Stimulated activated CD8-positive, alpha-beta memory T cell treated with anti-CD3 and anti-CD28 coated beads, Interleukin-12 subunit alpha, Interleukin-12 subunit beta, amount 100 ng/mL, for 24 hours (primary cell): ENCODE results near the gene ZFP2.
"Not testable (repeated sequence)": the region's sequence is repeated elsewhere in the genome, so short reads cannot be mapped to it uniquely, and the experiment has no call there.

Source experiments
- DNase-seq: peaks from one replicate; pipeline ENCODE4 v3.0.0-alpha.2; 2020; ENCODE audit errors: extremely low read depth

ZFP2 gene

DNA sequence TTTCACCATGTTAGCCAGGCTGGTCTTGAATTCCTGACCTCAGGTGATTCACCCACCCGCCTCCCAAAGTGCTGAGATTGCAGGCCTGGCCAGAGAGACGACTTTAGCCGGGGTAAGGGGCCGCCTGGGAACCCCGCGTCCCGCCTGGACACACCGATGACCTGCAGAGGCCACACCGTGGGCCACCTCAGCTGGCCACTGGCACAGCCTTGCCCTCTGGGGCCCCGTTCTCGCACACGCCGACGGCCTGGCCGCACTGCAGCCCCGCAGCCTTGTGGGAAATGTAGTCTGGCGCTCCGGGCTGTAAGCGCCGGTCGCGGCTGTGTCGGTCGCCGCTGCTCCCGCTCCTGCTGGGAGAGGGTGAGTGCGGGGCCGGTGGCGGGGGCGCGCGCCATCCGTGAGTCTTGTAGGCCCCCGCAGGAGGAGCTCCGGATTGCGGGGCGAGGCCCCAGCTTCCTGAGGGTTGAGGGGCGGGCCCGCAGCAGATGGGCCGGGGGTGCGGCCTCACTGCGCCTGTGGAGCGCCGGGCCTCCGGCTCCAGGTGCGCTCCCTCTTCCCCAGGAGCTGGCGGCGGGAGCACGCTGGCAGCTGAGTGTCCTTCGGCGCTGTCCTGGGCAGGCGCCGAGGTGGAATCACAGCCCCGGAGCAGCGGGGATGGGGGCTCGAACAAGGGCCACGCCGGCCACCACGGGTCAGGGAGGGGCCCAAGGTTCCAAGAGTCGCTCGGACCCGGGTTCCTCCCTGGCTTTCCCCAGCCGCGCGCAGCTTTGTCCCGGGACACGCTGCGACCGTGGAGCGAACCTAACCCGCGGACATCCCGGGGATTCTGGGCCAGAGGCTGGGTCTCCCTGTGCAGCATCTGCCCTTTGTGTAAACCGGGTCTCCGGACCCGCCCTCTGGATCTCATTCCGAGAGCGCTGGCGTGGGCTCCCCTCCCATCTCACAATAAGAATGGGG lies at the start of gene ZFP2:
TSS of gene ZFP2 (plus strand) at position 299 of the 957 bp plus-strand sequence. CDS start 35,401 bp downstream, outside the sequence.
- DNase-seq = no peak

DNA sequence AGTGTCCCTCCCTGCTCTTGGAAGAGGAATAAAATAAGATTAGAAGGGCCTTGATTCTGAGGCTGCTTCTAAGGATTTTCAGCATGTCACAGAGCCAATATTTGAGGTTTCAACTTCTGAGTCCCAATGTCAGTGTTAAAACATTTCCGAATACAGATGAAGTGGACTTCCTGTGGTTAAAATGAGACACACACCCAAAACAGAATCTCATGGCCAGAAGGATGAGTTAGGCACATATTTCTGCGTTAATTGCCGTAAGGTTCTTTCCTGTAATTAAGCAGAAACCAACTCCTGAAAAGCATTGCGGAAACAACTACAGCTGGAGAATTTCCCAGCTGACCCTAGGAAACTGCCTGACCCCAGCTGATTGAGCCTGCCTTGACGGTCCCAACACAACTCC lies 46.4 kb upstream of the ZFP2 start:
- DNase-seq = no peak

DNA sequence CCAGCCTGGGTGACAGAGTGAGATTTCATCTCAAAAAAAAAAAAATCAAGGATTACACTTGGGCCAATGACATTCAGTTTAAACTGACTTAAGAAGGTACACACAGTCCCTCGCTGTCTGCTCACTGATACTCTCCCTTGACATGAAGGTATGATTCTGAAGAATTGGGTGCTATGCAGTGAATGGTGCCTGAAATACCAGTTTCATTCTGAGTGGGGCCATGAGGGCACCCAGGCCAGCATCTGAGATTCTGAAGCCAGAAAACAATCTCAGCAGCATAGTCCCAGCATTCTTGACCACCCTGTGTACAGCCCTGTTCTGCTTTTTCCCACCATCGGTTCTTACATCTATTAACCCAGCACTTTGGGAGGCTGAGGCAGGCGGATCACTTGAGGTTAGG lies 43.8 kb upstream of the ZFP2 start:
- DNase-seq = no peak

DNA sequence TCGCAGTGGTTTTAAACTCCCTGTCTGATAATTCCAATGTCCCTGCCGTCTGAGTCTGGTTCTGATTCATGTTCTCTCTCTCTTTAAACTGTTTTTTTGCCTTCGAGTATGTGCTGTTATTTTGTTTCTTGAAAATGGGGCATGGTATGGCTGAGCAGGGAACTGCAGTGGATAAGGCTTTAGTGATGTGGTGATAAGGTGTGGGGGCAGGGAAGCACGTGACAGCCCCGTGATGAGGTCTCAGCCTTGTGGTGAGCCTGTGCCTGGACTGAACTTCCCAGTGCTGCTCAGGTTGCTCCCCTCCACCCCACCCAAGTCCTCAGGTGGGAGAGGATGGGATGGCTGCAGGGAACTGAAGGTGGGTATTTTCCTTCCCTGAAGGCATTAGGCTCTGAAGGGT lies 41.4 kb upstream of the ZFP2 start:
- DNase-seq = no peak

DNA sequence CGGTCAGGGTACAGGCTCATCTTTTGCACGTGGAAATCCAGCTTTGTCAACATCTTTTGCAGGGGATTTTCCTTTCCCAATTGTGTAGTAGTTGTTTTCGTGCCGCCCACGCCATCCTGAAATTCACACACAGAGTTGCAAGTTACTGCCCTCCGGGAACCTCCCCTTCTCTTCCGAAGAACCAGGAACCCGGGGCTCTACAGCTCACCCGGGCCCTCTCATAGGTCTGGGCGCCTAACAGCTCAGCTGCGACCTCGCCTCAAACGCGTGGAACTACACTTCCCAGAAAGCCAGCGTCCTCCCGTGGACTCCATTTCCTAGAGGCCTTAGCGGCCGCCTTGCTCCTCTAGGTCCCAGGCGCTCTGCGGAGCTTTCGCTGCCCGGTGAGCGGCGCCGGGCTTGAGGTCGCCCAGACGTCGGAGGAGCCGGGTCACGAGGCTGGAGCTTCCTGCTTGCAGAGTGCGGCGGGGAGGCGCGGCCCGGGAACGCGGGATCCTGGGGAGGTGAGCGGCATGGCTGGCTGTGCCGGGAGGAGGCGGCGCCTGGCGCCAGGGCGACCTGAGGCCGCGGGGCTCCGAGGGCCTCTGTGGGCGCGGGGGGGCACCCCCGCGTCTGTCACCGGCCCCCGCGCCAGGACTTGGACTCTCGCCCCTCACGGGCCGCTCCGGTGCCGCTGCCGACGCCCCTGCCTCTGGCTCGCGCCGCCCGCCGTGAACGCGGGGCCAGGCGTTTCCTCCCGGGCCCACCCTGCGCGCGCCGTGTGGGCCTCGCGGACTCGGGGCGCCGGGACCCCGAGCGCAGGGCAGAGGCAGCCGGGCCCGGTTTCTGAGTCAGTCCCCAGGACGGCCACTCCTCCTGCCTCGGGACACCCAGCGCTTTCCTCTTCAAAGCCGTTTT lies 35.8 kb upstream of the ZFP2 start, which contains the start of gene ZNF354B:
TSS of gene ZNF354B (plus strand) at position 329 of the 897 bp plus-strand sequence. CDS start 1,095 bp downstream, outside the sequence.
- peak; percentile 65 for DNase-seq

DNA sequence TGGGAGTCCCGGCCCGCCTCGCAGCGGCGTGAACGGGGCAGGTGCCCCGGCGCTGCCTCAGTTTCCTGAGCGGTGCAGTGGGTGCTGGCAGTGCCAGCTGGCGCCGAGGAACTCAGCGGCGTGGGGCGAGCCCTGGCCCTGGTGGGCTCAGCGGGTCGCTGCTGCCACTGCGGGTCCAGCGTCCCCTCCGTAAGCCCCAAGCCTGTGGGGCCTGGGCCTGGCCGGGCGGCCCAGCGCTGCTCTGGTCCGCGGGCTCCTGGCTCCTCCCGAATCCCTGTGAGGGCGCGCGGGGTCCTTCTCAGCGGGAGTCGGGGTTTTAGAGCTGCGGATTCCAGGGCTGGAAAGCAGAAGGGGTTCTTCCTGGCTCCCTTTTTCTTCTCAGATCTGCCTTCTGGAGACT lies 35.1 kb upstream of the ZFP2 start:
- not testable (repeated sequence) for DNase-seq

DNA sequence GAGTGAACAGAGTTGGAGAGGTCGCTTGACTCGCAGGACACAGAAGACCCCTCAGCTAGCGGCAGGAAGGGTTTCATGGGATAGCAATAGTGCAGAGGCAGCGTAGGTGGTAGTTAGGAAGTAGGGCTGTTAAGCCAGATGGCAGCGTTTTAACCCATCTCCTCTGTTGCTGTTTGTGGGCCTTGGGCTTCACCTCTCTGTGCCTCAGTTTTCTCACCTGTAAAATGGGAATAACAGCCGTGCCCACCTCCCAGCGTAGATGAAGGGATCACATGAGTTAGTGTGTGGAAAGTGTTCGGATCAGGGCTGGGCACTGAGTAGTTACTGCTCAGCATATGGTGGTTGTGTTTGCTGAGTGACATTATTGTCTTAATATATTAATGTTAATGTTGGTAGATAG lies 34.1 kb upstream of the ZFP2 start:
- no peak for DNase-seq

DNA sequence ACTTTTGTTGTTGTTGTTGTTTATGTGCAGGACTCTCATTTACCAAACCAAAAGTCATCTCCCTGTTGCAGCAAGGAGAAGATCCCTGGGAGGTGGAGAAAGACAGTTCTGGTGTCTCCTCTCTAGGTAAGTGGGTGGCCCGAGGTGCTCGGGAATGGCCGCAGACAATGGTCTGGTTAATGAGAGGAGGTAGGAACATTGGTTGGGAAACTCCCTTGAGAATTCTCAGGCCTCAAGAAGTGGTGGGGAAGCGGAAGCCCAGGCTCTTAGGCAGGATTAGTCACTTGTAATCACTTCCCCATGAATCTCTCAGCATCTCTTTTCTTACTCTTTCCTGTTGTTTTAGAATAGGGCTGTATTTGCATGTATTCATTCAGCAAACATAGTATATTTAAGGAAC lies 28.8 kb upstream of the ZFP2 start:
- DNase-seq = no peak

DNA sequence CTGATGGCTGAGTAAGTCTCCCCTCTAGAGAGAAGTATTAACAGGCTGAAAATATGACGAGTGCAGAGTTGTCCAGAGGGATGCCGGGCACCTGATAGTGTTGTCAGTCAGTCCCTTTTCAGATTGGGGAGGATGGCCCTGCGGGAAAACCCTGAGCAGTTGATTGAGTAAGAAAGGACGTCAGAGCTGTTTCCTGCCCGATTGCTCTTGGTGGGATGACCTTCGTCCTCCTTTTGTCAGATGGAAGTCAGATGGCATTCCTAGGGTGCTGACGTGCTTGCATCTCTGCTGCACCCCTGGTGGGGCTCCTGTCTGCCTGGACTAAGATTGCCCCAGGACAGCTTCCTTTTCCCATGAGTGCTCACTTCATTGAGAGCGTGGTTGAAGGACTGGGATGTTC lies 26.1 kb upstream of the ZFP2 start:
- DNase-seq = no peak

DNA sequence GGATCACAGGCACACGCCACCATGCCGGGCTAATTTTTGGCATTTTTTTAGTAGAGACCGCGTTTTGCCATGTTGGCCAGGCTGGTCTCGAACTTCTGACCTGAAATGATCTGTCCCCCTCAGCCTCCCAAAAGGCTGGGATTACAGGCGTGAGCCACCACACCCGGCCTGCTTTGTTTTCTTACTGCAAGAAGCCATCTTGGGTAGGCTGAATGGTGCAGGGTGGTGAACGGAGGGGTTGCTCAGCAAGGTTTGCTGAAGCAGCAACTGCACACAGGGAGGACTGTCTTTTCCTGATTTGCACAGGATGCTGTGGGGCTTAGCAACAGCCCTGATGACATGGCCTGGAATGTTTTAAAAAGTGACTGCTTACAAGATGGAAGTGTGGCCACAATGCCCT lies 25.3 kb upstream of the ZFP2 start:
- no peak for DNase-seq

DNA sequence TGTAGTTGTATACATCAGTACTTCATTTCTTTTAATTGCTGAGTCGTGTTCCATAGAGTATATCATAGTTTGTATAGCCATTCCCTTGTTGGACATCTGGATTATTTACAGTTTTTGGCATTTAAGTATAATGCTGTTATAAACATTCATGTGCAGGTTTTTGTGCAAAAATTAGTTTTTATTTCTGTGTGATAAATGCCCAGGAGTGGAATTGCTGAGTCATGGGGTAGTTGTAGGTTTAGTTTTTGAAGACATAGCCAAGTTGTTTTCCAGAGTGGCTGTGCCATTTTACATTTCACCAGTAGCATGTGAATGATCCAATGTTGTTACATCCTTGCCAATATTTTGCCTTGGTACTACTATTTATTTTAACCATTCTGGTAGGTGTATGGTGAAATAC lies 23.4 kb upstream of the ZFP2 start:
- DNase-seq = no peak

DNA sequence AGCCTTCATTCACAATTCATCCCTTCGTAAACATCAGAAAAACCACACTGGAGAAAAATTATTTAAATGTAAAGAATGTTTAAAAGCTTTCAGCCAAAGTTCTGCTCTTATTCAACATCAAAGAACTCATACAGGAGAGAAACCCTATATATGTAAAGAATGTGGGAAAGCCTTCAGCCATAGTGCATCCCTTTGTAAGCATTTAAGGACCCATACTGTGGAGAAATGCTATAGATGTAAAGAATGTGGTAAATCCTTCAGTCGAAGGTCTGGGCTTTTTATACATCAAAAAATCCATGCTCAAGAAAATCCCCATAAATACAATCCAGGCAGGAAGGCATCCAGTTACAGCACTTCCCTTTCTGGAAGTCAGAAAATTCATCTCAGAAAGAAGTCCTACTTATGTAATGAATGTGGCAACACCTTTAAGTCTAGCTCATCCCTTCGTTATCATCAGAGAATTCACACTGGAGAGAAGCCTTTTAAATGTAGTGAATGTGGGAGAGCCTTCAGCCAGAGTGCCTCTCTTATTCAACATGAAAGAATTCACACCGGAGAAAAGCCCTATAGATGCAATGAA lies 12.5 kb upstream of the ZFP2 start:
- not testable (repeated sequence) for DNase-seq

DNA sequence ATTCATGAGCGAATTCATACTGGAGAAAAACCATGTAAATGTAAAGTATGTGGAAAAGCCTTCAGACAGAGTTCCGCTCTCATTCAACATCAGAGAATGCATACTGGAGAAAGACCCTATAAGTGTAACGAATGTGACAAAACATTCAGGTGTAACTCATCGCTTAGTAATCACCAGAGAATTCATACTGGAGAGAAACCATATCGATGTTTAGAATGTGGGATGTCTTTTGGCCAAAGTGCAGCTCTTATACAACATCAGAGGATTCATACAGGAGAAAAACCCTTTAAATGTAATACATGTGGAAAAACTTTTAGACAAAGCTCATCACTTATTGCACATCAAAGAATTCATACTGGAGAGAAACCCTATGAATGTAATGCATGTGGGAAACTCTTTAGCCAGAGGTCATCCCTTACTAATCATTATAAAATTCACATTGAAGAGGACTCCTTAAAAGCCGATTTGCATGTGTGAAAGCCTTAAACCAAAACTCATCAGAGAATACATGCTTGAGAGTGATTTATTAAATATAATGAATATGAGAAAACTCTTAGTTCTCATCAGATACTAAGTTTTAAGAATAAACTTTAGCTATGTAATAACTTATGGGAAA lies 11.8 kb upstream of the ZFP2 start:
- DNase-seq = no peak

DNA sequence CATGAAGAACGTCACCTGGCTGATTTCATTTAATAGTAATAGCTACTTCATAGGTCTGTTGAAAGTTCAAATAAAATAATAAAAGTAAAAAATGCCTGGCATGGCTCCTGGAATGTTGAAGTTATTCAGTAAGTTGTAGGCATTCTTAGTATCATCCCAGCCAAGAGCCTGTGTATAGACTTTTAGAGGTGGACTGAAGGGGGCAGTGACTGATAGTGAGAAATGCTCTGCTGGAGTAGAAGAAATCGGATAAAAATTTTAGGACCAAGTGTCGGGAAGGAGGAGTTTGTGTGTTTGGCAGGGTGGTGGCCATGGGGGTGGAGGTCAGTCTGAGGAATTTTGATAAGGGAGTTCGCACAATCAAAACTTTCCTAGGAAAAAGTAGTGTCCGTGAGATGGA lies 3.6 kb downstream of the ZFP2 start:
- no peak for DNase-seq

DNA sequence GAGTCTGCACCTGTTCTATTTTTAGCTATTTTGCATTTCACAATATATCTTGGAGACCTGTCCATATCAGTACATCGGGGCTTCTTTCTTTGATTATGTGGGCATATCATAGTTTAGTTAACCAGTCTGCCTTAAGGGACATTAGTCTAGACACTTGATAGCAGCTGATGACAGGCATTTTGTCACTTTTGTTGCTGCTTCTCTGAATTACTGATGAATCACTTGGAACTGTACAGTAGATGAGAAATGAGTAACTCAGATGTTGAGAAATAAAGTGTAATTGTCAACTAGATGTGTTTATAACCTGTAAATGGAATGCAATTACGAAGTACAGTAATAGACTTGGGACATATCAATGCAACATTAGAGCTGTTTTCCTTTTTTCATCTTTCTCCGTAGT lies 7.1 kb downstream of the ZFP2 start:
- DNase-seq = no peak

DNA sequence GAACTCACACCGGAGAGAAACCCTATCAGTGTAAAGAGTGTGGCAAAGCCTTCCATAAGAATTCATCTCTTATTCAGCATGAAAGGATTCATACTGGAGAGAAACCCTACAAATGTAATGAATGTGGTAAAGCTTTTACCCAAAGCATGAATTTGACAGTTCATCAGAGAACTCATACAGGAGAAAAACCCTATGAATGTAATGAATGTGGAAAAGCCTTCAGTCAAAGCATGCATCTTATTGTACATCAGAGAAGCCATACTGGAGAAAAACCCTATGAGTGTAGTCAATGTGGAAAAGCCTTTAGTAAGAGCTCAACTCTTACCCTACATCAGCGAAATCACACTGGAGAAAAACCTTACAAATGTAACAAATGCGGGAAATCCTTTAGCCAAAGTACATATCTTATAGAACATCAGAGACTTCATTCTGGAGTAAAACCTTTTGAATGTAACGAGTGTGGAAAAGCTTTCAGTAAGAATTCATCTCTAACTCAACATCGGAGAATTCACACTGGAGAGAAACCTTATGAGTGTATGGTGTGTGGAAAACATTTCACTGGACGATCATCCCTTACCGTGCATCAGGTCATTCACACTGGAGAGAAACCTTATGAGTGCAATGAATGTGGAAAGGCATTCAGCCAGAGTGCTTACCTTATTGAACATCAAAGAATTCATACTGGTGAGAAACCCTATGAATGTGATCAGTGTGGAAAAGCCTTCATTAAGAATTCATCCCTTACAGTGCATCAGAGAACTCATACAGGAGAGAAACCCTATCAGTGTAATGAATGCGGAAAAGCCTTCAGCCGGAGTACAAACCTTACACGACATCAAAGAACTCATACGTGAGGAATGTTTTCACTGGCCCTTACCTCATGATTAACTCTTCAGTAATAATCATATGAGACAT lies 36.4 kb downstream of the ZFP2 start:
- no peak for DNase-seq

DNA sequence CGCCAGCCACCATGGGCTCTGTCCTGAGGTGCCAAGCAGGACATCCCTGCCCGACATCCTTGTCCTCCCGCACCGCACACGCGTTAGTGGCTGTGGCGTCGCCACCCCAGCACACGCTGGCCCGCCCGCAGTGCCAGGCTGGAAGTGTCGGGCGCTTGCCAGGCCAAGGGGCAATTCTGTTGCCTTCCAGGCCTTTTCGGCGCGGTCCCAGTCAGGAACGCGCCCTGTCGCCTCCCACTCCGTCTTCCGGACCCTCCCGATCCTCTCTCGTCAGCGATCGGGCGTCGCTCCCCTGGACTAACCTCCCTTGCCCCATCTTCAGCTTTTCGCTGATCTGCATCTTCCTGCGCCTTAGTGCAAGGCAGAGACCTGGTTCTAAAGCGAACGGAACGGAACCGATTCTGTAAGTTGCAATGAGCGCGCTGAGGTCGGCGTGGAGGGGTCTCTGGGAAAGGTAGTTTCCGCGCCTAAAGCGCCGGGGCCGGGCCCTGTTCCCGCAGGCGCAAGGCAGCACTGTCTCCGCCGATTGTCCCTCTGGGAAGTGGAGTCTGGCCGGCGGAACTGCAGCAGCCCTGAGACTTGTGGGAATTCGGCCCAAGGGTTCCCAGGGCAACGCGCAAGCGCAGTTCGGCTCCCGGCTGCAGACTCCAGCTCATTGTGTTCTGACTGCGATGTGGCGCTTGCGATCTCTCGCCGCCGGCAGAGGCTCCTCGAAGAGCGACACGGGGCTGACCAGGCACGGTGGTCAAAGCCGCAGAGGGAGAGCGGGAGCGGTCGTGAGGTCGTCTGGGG lies 45.1 kb downstream of the ZFP2 start, which contains the start of gene ZNF454:
TSS of gene ZNF454 (plus strand) at position 630 of the 792 bp plus-strand sequence. CDS start 1,594 bp downstream, outside the sequence.
- DNase-seq = no peak

DNA sequence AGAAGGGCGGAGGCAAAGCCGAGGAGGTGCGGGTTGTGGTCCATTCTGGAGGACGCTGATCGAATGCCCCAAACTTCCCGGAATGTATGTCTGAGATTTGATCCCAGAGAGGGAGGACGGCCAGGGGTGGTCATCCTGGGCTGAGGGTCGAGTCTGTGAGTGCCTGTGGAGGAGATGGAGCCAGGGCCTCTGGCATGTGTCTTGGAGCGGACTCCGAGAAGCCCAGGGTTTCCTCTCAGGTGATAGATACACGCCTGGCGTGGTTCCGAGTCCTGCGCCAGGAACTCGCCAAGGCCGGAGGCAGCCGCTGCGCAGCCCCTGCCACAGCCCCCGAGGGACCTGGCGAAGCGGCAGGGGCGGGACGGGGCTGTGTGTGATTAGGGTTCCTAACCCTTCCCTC lies 45.6 kb downstream of the ZFP2 start:
- DNase-seq = no peak

DNA sequence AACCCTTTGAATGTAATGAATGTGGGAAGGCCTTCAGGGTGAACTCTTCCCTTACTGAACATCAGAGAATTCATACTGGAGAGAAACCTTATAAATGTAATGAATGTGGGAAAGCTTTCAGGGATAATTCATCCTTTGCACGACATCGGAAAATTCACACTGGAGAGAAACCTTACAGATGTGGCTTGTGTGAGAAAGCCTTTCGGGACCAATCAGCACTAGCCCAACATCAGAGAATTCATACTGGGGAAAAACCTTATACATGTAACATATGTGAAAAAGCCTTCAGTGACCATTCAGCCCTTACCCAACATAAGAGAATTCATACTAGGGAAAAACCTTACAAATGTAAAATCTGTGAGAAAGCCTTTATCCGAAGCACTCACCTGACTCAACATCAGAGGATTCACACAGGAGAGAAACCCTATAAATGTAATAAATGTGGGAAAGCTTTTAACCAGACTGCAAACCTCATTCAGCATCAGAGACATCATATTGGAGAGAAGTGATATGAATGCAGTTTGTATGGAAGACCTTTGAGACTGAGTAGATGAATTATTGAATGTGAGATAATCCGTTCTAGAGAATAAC lies 69.8 kb downstream of the ZFP2 start:
- no peak for DNase-seq
